Smooth muscle cell (in vitro differentiated cells): ENCODE data around the gene MDGA2. TPM values are rescaled to one million over a fixed set of nuclear protein-coding genes. Genes with fewer than 3 reads are reported as not detected.

Source experiments
- DNase-seq: peaks from one replicate; lab custom pipeline; 2025; ENCODE audit not compliant: unreplicated experiment; lab: John Stamatoyannopoulos, UW
- H2AFZ ChIP-seq: fragments of 200-600 bp; sonication (generic); 2 replicates; pipeline ENCODE4 v1.6.0; 2016; ENCODE audit warnings: antibody characterized with exemption, low read depth, mild to moderate bottlenecking
- H3F3A ChIP-seq: fragments of 200-600 bp; sonication (generic); 2 replicates; pipeline ENCODE4 v1.6.0; 2017; ENCODE audit warnings: antibody characterized with exemption, low read depth
- H3K27ac ChIP-seq: fragments of 200-600 bp; sonication (generic); 2 replicates; pipeline ENCODE4 v1.5.1; 2016; ENCODE audit warnings: low read depth, mild to moderate bottlenecking
- H3K27me3 ChIP-seq: fragments of 200-600 bp; sonication (generic); 2 replicates; pipeline ENCODE4 v1.6.1; 2016; ENCODE audit warnings: low read depth, mild to moderate bottlenecking
- H3K36me3 ChIP-seq: fragments of 200-600 bp; sonication (generic); 2 replicates; pipeline ENCODE4 v1.5.1; 2016; ENCODE audit warnings: low read depth
- H3K4me1 ChIP-seq: fragments of 200-600 bp; sonication (generic); 2 replicates; pipeline ENCODE4 v1.5.1; 2016; ENCODE audit warnings: low read depth
- H3K4me2 ChIP-seq: fragments of 200-600 bp; sonication (generic); 2 replicates; pipeline ENCODE4 v1.6.0; 2016; ENCODE audit warnings: mild to moderate bottlenecking
- H3K4me3 ChIP-seq: fragments of 200-600 bp; sonication (generic); 2 replicates; pipeline ENCODE4 v1.5.1; 2016; ENCODE audit warnings: mild to moderate bottlenecking
- H3K79me2 ChIP-seq: fragments of 200-600 bp; sonication (generic); 2 replicates; pipeline ENCODE4 v1.6.0; 2016; ENCODE audit warnings: low read depth, mild to moderate bottlenecking
- H3K9ac ChIP-seq: fragments of 200-600 bp; sonication (generic); 2 replicates; pipeline ENCODE4 v1.6.0; 2016; ENCODE audit warnings: low read depth
- H3K9me3 ChIP-seq: fragments of 200-600 bp; sonication (generic); replicated peaks from 2 replicates; pipeline ENCODE4 v1.5.1; 2016; ENCODE audit warnings: low read depth
- H4K20me1 ChIP-seq: fragments of 200-600 bp; sonication (generic); 2 replicates; pipeline ENCODE4 v1.6.0; 2016; ENCODE audit warnings: low read depth
- WGBS: methylation state at CpG from one replicate; pipeline ENCODE4 v1.1.7; 2016; ENCODE audit warnings: low lambda C conversion rate; 5-methylcytosine and 5-hydroxymethylcytosine counted together
- polyA plus RNA-seq: library from polyadenylated mRNA; unstranded; fragments of >200 nt; fragmentation: Nextera tagmentation; extraction: Ambion mirVana; gene quantifications from 2 replicates; pipeline ENCODE4 v1.2.1, GENCODE V29; 2016
- total RNA-seq: library from RNA; depleted of rRNA; stranded (reverse); fragments of >200 nt; gene quantifications from 2 replicates; pipeline ENCODE4 v1.2.3, GENCODE V29; 2014
- TF ChIP-seq, protein P1 (sequence below): fragments of 200-600 bp; sonication (generic); IDR thresholded peaks from 2 replicates; pipeline ENCODE4 v1.5.1; 2017; ENCODE audit warnings: borderline replicate concordance, mild to moderate bottlenecking, antibody characterized with exemption; ENCODE audit not compliant: insufficient read depth, poor library complexity, severe bottlenecking

Gene MDGA2
- total and polyA plus RNA-seq, 2 experiments from 2014 or later = 1.4 to 1.8 TPM

GRCh38 chr14:47662466-47662865 is 12.9 kb downstream of the MDGA2 start:
- peaks cover 37% of the 10 kb centered on the region for H3K27me3 ChIP-seq
- H3K4me2 ChIP-seq = no peak overlapping the region
- no peak for DNase-seq
- H3K4me3 ChIP-seq = no peak overlapping the region
- TF ChIP-seq, protein P1, sequence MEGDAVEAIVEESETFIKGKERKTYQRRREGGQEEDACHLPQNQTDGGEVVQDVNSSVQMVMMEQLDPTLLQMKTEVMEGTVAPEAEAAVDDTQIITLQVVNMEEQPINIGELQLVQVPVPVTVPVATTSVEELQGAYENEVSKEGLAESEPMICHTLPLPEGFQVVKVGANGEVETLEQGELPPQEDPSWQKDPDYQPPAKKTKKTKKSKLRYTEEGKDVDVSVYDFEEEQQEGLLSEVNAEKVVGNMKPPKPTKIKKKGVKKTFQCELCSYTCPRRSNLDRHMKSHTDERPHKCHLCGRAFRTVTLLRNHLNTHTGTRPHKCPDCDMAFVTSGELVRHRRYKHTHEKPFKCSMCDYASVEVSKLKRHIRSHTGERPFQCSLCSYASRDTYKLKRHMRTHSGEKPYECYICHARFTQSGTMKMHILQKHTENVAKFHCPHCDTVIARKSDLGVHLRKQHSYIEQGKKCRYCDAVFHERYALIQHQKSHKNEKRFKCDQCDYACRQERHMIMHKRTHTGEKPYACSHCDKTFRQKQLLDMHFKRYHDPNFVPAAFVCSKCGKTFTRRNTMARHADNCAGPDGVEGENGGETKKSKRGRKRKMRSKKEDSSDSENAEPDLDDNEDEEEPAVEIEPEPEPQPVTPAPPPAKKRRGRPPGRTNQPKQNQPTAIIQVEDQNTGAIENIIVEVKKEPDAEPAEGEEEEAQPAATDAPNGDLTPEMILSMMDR = no peak
- no peaks in the 10 kb centered on the region for H3K36me3 ChIP-seq
- WGBS = 91% methylated on average over 2 of the region's 2 CpGs
- H3K4me1 ChIP-seq = no peaks in the 10 kb centered on the region
- H3F3A ChIP-seq = no peaks in the 10 kb centered on the region
- H2AFZ ChIP-seq = no peak overlapping the region
- H4K20me1 ChIP-seq = no peaks in the 10 kb centered on the region
- no peak overlapping the region for H3K9ac ChIP-seq
- no peaks in the 10 kb centered on the region for H3K9me3 ChIP-seq
- no peaks in the 10 kb centered on the region for H3K79me2 ChIP-seq
- no peak overlapping the region for H3K27ac ChIP-seq

DNA sequence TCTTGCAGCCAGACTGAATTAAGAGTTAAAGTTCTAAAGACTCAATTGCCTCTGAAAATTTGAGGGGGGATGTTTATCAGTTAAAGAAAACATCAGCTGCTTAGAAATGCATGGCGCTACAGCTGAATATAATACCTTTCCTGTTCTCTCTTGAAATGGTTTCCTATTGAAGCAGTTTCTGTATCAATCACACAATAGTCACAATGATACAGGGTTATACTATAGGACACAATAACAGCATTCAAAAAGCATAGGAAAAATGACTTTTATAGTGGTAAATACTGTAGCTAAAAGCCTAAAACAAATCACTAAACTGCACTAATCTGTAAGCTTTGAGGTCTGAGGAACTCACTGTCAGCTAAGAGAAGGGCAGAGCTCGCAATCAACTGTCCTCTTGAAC is 15.2 kb downstream of the MDGA2 start:
- WGBS = 88% methylated on average over 2 of the region's 2 CpGs
- Histone ChIP-seq H3K79me2 (no peaks in the 10 kb centered on the region), H3K4me2 (no peak overlapping the region), H3K9ac (no peak overlapping the region), H3K9me3 (no peaks in the 10 kb centered on the region), H3K4me1 (no peaks in the 10 kb centered on the region), H2AFZ (no peak overlapping the region), H3K27me3 (peaks cover 33% of the 10 kb centered on the region), H3K36me3 (no peaks in the 10 kb centered on the region), H3K27ac (no peak overlapping the region), H3F3A (no peaks in the 10 kb centered on the region), H4K20me1 (no peaks in the 10 kb centered on the region), H3K4me3 (no peak overlapping the region)
- TF ChIP-seq, protein P1 = no peak
- no peak for DNase-seq

GRCh38 chr14:47658041-47658440 is 17.4 kb downstream of the MDGA2 start:
- Histone ChIP-seq H3K4me3 (no peak overlapping the region), H3K4me1 (no peaks in the 10 kb centered on the region), H3K27ac (no peak overlapping the region), H3K79me2 (no peaks in the 10 kb centered on the region), H2AFZ (no peak overlapping the region), H3F3A (no peaks in the 10 kb centered on the region), H3K27me3 (peaks cover 30% of the 10 kb centered on the region), H3K9me3 (no peaks in the 10 kb centered on the region), H3K4me2 (no peak overlapping the region), H3K9ac (no peak overlapping the region), H3K36me3 (no peaks in the 10 kb centered on the region), H4K20me1 (no peaks in the 10 kb centered on the region)
- TF ChIP-seq, protein P1 = no peak
- 83% methylated on average over 1 of the region's 1 CpG for WGBS
- DNase-seq = no peak

DNA sequence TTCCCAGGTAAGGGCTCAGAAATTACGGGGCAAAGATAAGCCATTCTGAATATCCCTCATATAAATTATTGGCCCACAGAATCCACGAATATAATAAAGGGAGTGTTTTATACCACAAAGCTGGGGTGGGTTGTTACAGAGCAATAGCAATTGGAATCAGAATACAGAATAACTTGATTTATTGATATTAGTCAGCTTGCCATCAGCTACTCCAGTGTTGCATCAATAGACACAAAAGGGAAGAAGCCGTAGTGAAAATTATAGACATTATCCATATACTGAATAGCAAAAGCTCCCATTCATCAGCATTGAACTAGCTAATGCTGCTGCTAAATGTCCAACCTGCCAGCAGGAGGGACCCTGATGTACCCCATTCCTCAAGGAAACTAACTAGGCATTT is 18.3 kb downstream of the MDGA2 start:
- Histone ChIP-seq H3K36me3 (no peaks in the 10 kb centered on the region), H3K4me3 (no peak overlapping the region), H3F3A (no peaks in the 10 kb centered on the region), H2AFZ (no peak overlapping the region), H3K9me3 (no peaks in the 10 kb centered on the region), H3K79me2 (no peaks in the 10 kb centered on the region), H3K9ac (no peak overlapping the region), H4K20me1 (no peaks in the 10 kb centered on the region), H3K27me3 (peaks cover 30% of the 10 kb centered on the region), H3K4me1 (no peaks in the 10 kb centered on the region), H3K27ac (no peak overlapping the region), H3K4me2 (no peak overlapping the region)
- 86% methylated on average over 3 of the region's 3 CpGs for WGBS
- TF ChIP-seq, protein P1 = no peak
- no peak for DNase-seq
